Nephron progenitor cell (in vitro differentiated cells): ENCODE data around the gene ZNF547.
A peak's percentile ranks its signal among the peaks of the same experiment; 100 is the strongest.
"Not testable (repeated sequence)": the region's sequence is repeated elsewhere in the genome, so short reads cannot be mapped to it uniquely, and the experiment has no call there.

Source experiments
- DNase-seq: peaks from one replicate; pipeline ENCODE4 v3.0.0; 2021
- H3K27ac Mint-ChIP-seq: 2 replicates; pipeline ENCODE4 v1.8.0; 2021; ENCODE audit warnings: mild to moderate bottlenecking, moderate library complexity, mixed read lengths
- H3K27me3 Mint-ChIP-seq: 2 replicates; pipeline ENCODE4 v1.8.0; 2021; ENCODE audit warnings: mild to moderate bottlenecking, low read depth, mixed read lengths; ENCODE audit not compliant: poor library complexity
- H3K36me3 Mint-ChIP-seq: 2 replicates; pipeline ENCODE4 v1.8.0; 2021; ENCODE audit warnings: low read depth, mixed read lengths
- H3K4me1 Mint-ChIP-seq: 2 replicates; pipeline ENCODE4 v1.8.0; 2021; ENCODE audit warnings: mixed read lengths
- H3K4me3 Mint-ChIP-seq: 2 replicates; pipeline ENCODE4 v1.8.0; 2021; ENCODE audit warnings: mild to moderate bottlenecking, moderate library complexity, mixed read lengths
- H3K9me3 Mint-ChIP-seq: 2 replicates; pipeline ENCODE4 v1.8.0; 2021; ENCODE audit warnings: mild to moderate bottlenecking, moderate library complexity, mixed read lengths
- TF ChIP-seq, protein P1 (sequence below): fragments of 200-600 bp; sonication (generic); IDR thresholded peaks from 2 replicates; pipeline ENCODE4 v1.5.0; 2021; ENCODE audit warnings: antibody characterized with exemption

Gene ZNF547

GRCh38 chr19:57357406-57357805 is 5.9 kb upstream of the ZNF547 start:
- no peaks in the 10 kb centered on the region for H3K27me3 Mint-ChIP-seq
- H3K36me3 Mint-ChIP-seq = peaks cover 66% of the 10 kb centered on the region
- H3K4me1 Mint-ChIP-seq = peaks cover 12% of the 10 kb centered on the region
- H3K4me3 Mint-ChIP-seq = no peak overlapping the region
- DNase-seq = no peak
- peaks cover 3% of the 10 kb centered on the region for H3K9me3 Mint-ChIP-seq
- no peak overlapping the region for H3K27ac Mint-ChIP-seq
- TF ChIP-seq, protein P1, sequence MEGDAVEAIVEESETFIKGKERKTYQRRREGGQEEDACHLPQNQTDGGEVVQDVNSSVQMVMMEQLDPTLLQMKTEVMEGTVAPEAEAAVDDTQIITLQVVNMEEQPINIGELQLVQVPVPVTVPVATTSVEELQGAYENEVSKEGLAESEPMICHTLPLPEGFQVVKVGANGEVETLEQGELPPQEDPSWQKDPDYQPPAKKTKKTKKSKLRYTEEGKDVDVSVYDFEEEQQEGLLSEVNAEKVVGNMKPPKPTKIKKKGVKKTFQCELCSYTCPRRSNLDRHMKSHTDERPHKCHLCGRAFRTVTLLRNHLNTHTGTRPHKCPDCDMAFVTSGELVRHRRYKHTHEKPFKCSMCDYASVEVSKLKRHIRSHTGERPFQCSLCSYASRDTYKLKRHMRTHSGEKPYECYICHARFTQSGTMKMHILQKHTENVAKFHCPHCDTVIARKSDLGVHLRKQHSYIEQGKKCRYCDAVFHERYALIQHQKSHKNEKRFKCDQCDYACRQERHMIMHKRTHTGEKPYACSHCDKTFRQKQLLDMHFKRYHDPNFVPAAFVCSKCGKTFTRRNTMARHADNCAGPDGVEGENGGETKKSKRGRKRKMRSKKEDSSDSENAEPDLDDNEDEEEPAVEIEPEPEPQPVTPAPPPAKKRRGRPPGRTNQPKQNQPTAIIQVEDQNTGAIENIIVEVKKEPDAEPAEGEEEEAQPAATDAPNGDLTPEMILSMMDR = no peak

DNA sequence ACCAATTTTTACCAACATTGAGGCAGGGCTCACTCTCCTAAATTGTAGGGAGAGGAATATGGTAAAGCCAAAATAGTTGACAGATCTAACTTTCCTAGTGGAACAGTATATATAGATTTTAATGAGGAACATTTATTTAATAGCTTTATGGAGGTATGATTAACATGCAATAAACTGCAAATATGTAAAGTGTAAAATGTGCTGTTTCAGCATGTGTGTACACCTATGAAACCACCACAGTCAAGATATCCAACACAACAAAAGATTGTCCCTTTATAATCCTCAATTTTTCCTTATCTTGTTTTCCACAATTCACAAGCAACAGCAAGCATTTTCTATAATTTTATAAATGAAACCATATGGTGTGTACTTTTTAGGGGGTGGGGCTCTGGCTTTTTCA is 4.1 kb upstream of the ZNF547 start:
- H3K4me3 Mint-ChIP-seq = no peak overlapping the region
- peaks cover 70% of the 10 kb centered on the region for H3K36me3 Mint-ChIP-seq
- no peak for DNase-seq
- H3K27me3 Mint-ChIP-seq = peaks cover 2% of the 10 kb centered on the region
- H3K27ac Mint-ChIP-seq = no peak overlapping the region
- TF ChIP-seq, protein P1 = no peak
- H3K4me1 Mint-ChIP-seq = peaks cover 18% of the 10 kb centered on the region
- peaks cover 9% of the 10 kb centered on the region for H3K9me3 Mint-ChIP-seq

DNA sequence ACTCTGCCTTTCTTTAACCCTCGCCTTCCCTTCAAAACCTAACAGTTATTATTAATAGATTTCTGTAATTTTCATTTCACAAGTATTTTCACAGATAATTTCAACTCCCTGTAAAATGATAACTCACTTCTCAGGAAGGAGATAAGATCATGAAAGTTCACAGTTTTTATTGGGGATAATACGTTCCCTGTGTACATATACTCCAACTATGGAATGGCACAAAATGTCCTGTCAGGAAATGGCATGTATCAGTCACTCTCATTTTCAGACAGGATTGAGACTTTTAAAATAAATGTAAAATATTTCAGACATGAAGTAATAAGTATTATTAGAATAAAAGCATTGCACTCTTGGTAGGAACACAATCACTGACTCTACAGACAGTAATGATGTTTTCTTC is 932 bp upstream of the ZNF547 start:
- peaks cover 9% of the 10 kb centered on the region for H3K9me3 Mint-ChIP-seq
- peaks cover 2% of the 10 kb centered on the region for H3K27me3 Mint-ChIP-seq
- DNase-seq = no peak
- peaks cover 52% of the 10 kb centered on the region for H3K36me3 Mint-ChIP-seq
- H3K4me3 Mint-ChIP-seq = peak overlapping the region; percentile 98
- peak overlapping the region; percentile 98 for H3K27ac Mint-ChIP-seq
- peaks cover 19% of the 10 kb centered on the region for H3K4me1 Mint-ChIP-seq
- TF ChIP-seq, protein P1 = no peak

- H3K9me3 Mint-ChIP-seq = peaks cover 9% of the 10 kb centered on the region
- peak overlapping the region; percentile 99 for H3K27ac Mint-ChIP-seq
- peaks cover 19% of the 10 kb centered on the region for H3K4me1 Mint-ChIP-seq
- TF ChIP-seq, protein P1 = no peak
- H3K36me3 Mint-ChIP-seq = peaks cover 39% of the 10 kb centered on the region
- H3K4me3 Mint-ChIP-seq = peak overlapping the region; percentile 98
- peaks cover 2% of the 10 kb centered on the region for H3K27me3 Mint-ChIP-seq
- DNase-seq = no peak
Measured at GRCh38 chr19:57363688-57364181, 384 bp downstream of the ZNF547 start.

- H3K4me3 Mint-ChIP-seq = no peak overlapping the region
- H3K27me3 Mint-ChIP-seq = peaks cover 2% of the 10 kb centered on the region
- peaks cover 19% of the 10 kb centered on the region for H3K4me1 Mint-ChIP-seq
- peaks cover 41% of the 10 kb centered on the region for H3K36me3 Mint-ChIP-seq
- no peak overlapping the region for H3K27ac Mint-ChIP-seq
- TF ChIP-seq, protein P1 = no peak
- H3K9me3 Mint-ChIP-seq = peaks cover 6% of the 10 kb centered on the region
- no peak for DNase-seq
Measured at GRCh38 chr19:57366776-57367175, 3.4 kb downstream of the ZNF547 start.

DNA sequence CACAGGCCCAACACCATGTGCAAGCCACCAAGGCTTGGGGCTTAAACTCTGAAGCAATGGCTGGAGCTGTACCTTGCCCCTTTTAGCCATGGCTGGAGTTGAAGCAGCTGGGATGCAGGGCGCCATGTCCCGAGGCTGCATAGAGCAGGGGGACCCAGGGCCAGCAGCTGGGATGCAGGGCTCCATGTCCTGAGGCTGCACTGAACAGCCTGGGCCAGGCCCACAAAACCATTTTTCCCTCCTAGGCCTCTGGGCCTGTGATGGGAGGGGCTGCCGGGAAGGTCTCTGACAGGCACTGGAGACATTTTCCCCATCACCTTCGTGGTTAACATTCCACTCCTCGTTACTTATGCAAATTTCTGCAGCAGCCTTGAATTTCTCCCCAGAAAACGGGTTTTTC is 10.8 kb downstream of the ZNF547 start:
- no peak overlapping the region for H3K4me3 Mint-ChIP-seq

GRCh38 chr19:57374647-57375046 is 11.3 kb downstream of the ZNF547 start:
- H3K27ac Mint-ChIP-seq, H3K4me3 Mint-ChIP-seq, H3K4me1 Mint-ChIP-seq, H3K27me3 Mint-ChIP-seq, DNase-seq: not testable (repeated sequence)
- H3K9me3 Mint-ChIP-seq = peaks cover 71% of the 10 kb centered on the region
- H3K36me3 Mint-ChIP-seq = peaks cover 96% of the 10 kb centered on the region

More for the DNA sequence above, 10.8 kb downstream of the ZNF547 start:
- Mint-ChIP-seq H3K9me3 (peaks cover 66% of the 10 kb centered on the region), H3K27me3 (no peaks in the 10 kb centered on the region), H3K36me3 (peaks cover 91% of the 10 kb centered on the region), H3K4me1 (no peaks in the 10 kb centered on the region), H3K27ac (no peak overlapping the region)
- TF ChIP-seq, protein P1 = no peak
- no peak for DNase-seq
